ENCODE results near the gene GRIK1.

GRCh38 chr21:29947119-29947518, 7.3 kb upstream of the GRIK1 start:
- TF ChIP-seq EZH2 (IDR thresholded peaks at IDR 0.05) (no peak), FOXP2 (optimal IDR thresholded peaks at IDR 0.05; ENCODE audit: control extremely low read depth, extremely low read length, insufficient read depth) (no peak), POLR2AphosphoS5 (IDR thresholded peaks at IDR 0.05; ENCODE audit: borderline replicate concordance, low read depth, low read length) (no peak)

Data from SK-N-MC (cell line).